ENCODE measurements around the gene LIFR.

LIFR gene

DNA sequence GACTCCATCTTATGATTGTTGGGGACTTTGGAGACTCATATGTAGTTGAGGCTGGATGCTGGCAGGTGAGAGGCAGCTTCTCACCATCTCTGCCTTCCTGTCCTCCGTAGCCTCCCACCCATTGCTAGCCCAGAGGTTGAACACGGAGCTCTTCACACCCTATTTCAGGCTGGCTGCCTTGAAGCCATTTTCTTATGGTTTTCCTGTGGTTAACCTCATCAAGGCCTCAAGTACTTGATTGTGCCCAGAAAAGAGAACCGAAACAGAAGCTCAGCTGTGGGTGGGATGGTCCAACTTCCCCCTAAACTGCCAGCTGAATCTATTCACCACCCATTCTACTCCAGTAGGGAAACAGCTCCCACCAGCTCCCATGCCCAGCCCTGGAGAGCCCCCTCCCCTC, 102.9 kb downstream of the LIFR start:
- peak in 2 of 42 donors; percentile 35 to 37 for DNase-seq
- intact Hi-C loops (cut with DNase I): no loop called here

- intact Hi-C loops (cut with DNase I): no loop called here
- DNase-seq: peak in 1 of 42 donors; percentile 5
These were observed 104.2 kb downstream of the LIFR start for GRCh38 chr5:38452201-38452600.

DNA sequence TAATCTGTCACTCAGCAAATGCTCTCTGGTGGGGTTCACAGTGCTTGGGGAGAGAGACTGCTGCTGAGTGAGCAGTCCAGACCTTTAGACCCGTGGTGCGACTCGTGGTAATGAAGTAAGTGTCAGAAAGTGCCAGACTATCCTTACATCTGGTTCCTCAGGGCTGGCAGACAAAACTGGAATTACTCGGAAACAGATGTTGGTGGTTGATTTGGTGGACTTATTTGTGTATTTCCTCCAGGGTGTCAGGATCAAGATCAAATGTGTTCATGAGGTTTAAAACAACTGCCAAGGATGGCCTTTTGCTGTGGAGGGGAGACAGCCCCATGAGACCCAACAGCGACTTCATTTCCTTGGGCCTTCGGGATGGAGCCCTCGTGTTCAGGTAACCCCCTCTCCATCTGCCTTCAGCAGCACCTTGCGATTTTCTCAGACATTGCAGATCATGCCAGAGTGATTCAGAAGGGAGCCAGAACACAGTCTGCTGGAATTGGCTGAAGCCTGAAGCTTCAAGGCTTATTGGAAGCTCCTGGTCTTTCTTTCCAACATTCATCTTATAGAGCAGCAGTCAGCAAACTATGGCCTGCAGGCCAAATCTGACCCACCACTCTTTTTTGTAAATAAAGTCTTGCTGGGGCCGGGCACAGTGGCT, 105.2 kb downstream of the LIFR start:
- intact Hi-C loops (cut with DNase I): no loop called here
- no peak for DNase-seq

GRCh38 chr5:38450627-38451026, 105.8 kb downstream of the LIFR start:
- intact Hi-C loops (cut with DNase I): no loop called here
- no peak for DNase-seq

DNA sequence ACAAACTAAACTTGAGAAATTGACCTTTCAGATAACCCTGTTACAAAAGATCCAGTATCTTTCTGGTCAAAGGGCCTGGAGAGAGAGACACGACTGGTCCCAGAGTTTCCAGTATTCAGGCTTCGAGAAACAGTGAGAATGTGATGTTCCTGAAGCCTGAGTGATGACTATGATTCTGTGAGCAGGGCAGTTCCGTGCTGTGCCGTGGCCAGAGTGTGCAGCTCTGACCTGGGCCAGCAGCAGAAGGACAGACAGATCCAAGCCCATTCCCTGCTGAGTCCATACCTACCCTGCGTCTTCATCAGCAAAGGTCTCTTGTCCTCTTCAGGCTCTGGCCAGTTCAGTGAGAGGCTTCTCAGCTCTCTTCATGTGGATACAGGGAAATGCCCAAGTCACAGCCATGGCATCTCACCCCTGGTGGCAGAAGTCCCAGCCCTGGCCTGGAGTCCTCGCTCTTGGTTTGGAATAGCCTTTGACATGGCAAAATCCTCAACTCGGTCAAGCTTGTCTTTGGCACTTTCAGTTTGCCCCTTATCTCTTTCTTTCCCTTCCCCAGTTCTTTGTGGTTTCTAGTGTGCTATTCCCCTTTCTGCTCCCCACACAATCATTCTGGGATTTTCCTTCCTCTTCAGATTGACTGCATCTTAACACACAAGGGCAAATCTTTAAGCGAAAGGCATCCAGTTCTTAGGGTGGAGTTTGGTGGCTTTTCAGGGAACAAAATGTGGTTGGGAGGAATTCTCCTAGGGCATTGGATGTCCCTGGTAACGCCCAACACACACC, 107.7 kb downstream of the LIFR start:
- no peak for DNase-seq
- intact Hi-C loops (cut with DNase I): loop anchor here (10.0 kb wide), 1 partner anchor 226 kb away; no protein-coding TSS in a partner anchor

- DNase-seq: peak in 9 of 42 donors; percentile 20 to 50 (median 34)
- intact Hi-C loops (cut with DNase I): loop anchor here (10.0 kb wide), 1 partner anchor 227 kb away; no protein-coding TSS in a partner anchor
These were observed 108.7 kb downstream of the LIFR start for GRCh38 chr5:38447786-38448185.

DNA sequence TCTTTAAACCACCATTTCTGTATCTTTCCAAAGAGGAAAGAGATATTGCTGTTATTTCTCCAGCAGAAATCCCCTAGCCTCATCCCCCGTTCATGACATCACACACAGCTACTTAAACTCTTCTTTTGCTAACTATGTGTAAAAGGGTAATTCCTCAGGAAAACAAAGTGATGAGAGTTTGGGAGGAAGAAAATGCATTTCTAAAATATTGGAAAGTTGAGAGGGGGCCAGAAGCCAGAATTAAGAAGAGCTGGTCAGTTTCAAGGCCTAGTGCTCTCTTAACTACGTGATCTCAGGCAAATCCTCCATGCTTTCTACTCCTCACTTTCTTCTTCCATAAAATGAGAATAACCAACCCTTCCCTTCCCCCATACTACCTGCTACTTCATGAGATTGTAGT, 109.4 kb downstream of the LIFR start:
- no peak for DNase-seq
- intact Hi-C loops (cut with DNase I): loop anchor here (10.0 kb wide), 1 partner anchor 228 kb away; no protein-coding TSS in a partner anchor

DNA sequence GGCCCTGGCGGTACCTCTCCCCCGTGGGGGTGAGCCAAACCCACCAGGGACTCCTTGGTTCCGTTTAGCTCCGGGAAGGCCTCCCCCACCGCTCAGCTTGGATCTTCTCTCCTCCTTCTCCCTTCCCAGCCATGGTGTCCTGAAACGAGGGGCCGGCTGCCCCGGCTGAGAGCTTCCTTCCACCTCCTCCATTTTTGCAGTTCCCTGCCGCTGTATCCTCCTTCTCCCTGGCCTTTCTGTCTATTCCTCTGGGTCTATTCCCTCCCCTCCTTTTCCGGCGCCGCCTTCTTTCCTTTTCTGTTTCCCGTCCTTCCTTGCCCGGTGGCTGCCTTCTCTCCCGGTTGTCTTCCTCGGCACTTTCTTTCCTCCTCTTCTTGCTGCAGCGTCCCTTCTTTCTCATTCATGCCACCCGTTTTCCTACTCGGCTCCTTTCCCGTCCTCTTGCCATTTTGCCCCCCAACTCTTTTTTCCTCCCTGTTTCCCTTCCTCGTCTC, 110.4 kb downstream of the LIFR start:
- no peak for DNase-seq
- intact Hi-C loops (cut with DNase I): loop anchor here (10.0 kb wide), 1 partner anchor 229 kb away; no protein-coding TSS in a partner anchor

- intact Hi-C loops (cut with DNase I): loop anchor here (10.0 kb wide), 1 partner anchor 229 kb away; no protein-coding TSS in a partner anchor
- DNase-seq: peak in 11 of 42 donors; percentile 16 to 64 (median 32)
These were observed 110.9 kb downstream of the LIFR start for GRCh38 chr5:38445374-38446028.

GRCh38 chr5:38443390-38443789, 113.1 kb downstream of the LIFR start:
- DNase-seq: no peak
- intact Hi-C loops (cut with DNase I): loop anchor here (5.0 to 10.0 kb wide), 2 partner anchors 231 to 364 kb away; no protein-coding TSS in a partner anchor

DNA sequence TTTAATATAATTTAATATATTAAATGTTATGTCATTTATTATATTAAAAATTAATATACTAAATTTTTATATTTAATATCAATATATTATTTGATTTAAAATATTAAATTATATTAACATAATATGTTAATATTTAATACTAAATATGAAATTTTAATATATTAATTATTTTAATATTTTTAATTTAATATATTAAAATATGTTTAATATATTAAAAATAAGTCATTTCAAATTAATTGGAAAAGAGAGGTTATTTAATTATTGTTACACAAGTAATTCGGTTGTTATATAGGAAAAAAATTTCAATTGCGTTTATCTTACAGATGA, 114.2 kb downstream of the LIFR start:
- intact Hi-C loops (cut with DNase I): loop anchor here (5.0 to 10.0 kb wide), 2 partner anchors 233 to 365 kb away; no protein-coding TSS in a partner anchor
- no peak for DNase-seq

- intact Hi-C loops (cut with DNase I): loop anchor here (5.0 to 10.0 kb wide), 2 partner anchors 233 to 366 kb away; no protein-coding TSS in a partner anchor
- DNase-seq: peak; percentile 74 to 98 (median 93)
These were observed 114.8 kb downstream of the LIFR start for GRCh38 chr5:38441453-38442246.

- no peak for DNase-seq
- intact Hi-C loops (cut with DNase I): no loop called here
These were observed 117.7 kb downstream of the LIFR start for GRCh38 chr5:38438757-38439156.

DNA sequence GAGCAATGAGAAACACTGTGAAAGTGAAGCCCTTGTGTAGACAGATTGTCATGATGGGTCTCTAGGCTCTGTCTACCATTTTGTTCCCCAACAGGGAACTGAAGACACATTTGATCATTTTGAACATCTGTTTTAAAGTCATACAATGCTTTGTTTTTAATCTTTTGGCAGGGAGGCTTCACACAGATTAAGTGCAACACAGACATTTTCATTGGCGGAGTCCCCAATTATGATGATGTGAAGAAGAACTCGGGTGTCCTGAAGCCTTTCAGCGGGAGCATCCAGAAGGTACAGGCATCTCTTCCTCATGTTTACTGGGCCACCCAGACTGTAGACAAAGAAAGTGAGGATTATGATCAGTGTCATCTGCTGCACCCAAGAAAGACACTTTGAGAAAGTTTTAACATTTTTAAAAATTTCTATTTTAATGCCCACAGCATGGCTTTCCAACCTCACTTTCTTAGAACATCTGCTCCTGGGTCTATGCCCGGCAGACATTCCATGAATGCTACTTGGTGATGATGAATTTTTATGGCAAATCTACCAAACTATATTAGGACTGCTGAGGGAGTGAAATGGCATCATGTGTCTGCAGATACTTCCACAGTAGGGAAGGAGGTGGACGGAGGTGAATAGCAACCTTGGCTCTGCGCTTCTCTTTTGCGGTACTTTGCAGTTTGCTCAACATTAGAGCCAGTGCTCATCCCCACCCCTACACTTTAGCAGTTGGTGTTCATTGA, 121.3 kb downstream of the LIFR start:
- no peak for DNase-seq
- intact Hi-C loops (cut with DNase I): no loop called here

DNA sequence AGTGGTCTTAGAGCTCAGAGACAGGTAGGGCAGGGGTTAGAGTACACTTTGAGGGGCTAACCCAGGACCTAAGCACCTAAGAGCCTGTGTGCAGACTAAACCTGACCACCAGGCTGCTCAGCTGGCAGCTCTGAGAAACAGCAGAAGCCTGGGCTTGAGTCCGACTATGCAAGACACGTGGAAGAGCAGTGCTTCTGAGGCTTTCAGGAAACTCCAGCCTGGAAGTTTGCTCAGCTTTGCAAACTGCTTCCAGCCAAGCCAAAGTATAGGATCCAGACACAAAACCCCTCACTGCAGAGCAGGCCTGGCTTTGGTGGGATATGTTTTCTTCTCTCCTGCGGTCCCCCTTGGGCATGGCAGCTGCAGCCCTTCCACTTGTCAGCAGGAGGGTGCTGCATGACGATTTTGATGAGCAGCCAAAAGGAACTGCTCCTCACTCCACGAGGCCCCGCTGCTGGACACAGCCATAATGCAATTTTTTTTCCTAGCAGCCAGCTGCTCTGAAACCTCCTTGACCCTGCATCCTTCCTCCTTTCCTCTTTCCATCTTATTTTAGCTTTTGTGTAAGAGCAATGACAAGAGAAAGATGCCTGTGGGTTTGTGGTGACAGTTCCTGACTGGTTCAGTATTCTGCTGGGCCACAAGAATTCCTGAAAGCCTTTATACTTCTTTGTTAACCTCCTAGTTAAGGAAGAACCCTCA, 123.1 kb downstream of the LIFR start:
- peak in 1 of 42 donors; percentile 12 for DNase-seq
- intact Hi-C loops (cut with DNase I): no loop called here

GRCh38 chr5:38431242-38431853, 125.1 kb downstream of the LIFR start:
- intact Hi-C loops (cut with DNase I): no loop called here
- no peak for DNase-seq

All from head of caudate nucleus (tissue), 42 donors.